GM10266 (cell line): ENCODE measurements around the gene OFD1.

Experiments
- DNase-seq: peaks from one replicate; pipeline ENCODE4 v3.0.0; 2012; ENCODE audit errors: extremely low spot score
- CTCF ChIP-seq: IDR thresholded peaks from 2 replicates; pipeline ENCODE4 v1.5.1; 2012; ENCODE audit warnings: mild to moderate bottlenecking, low read depth; ENCODE audit not compliant: control insufficient read depth, insufficient read depth; ENCODE audit errors: missing control alignments

Gene OFD1

GRCh38 chrX:13690836-13691235 is 43.7 kb upstream of the OFD1 start:
- no peak for DNase-seq

GRCh38 chrX:13691841-13692371 is 42.6 kb upstream of the OFD1 start:
- TF ChIP-seq CTCF = no peak
- DNase-seq = no peak

More at GRCh38 chrX:13690836-13691235, 43.7 kb upstream of the OFD1 start:
- peak; percentile 27 for TF ChIP-seq CTCF

- DNase-seq = no peak
Observed at GRCh38 chrX:13692771-13693231, 41.7 kb upstream of the OFD1 start.

GRCh38 chrX:13693341-13693961 is 41.1 kb upstream of the OFD1 start:
- DNase-seq = no peak

More at GRCh38 chrX:13692771-13693231, 41.7 kb upstream of the OFD1 start:
- TF ChIP-seq CTCF = no peak

GRCh38 chrX:13694359-13694758 is 40.2 kb upstream of the OFD1 start:
- no peak for DNase-seq
- no peak for TF ChIP-seq CTCF

More at GRCh38 chrX:13693341-13693961, 41.1 kb upstream of the OFD1 start:
- no peak for TF ChIP-seq CTCF

- no peak for TF ChIP-seq CTCF
Observed at GRCh38 chrX:13694983-13695382, 39.6 kb upstream of the OFD1 start.

GRCh38 chrX:13695601-13696115 is 38.9 kb upstream of the OFD1 start:
- DNase-seq = no peak
- TF ChIP-seq CTCF = no peak

More at GRCh38 chrX:13694983-13695382, 39.6 kb upstream of the OFD1 start:
- no peak for DNase-seq
